Measurements from ENCODE around the gene JAKMIP1.

GRCh38 chr4:6022607-6023288 lies 177.6 kb downstream of the JAKMIP1 start:
- no peak for TF ChIP-seq ARNT (IDR thresholded peaks at IDR 0.05)
- no peak for TF ChIP-seq FOXM1 (IDR thresholded peaks at IDR 0.05; ENCODE audit: borderline replicate concordance)
- no peak for TF ChIP-seq L3MBTL2 (conservative IDR thresholded peaks at IDR 0.05)
- TF ChIP-seq BHLHE40 (IDR thresholded peaks at IDR 0.05; ENCODE audit: borderline replicate concordance): no peak
- TF ChIP-seq TARDBP (IDR thresholded peaks at IDR 0.05): no peak
